Measurements from ENCODE around the gene GOLGA6A. TPM values are rescaled to one million over a fixed set of nuclear protein-coding genes. Genes with fewer than 3 reads are reported as not detected.

The GOLGA6A gene
- total and polyA plus RNA-seq, 9 of the 15 experiments (the other 6 are each of a cell fraction or from before 2014, with no cell fraction given) = not detected

DNA sequence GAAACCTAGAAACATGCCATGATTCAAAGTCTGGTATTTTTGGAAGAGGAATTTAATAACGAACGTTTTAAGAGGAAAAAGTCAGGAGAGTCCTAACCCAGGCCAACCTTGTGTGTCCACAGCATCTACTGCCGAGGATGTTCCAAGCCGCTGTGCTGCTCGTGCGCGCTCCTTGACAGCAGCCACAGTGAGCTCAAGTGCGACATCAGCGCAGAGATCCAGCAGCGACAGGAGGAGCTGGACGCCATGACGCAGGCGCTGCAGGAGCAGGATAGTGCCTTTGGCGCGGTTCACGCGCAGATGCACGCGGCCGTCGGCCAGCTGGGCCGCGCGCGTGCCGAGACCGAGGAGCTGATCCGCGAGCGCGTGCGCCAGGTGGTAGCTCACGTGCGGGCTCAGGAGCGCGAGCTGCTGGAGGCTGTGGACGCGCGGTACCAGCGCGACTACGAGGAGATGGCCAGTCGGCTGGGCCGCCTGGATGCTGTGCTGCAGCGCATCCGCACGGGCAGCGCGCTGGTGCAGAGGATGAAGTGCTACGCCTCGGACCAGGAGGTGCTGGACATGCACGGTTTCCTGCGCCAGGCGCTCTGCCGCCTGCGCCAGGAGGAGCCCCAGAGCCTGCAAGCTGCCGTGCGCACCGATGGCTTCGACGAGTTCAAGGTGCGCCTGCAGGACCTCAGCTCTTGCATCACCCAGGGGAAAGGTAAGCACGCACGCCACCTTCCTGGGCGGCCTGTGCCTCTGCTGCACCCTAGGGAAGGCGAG lies 59.5 kb downstream of the GOLGA6A start:
- peaks cover 9% of the 10 kb centered on the region; the same call in 1 of the 3 replicates for H3K79me2 ChIP-seq (ENCODE audit: control insufficient read depth, insufficient read depth, low read length)
- intact Hi-C loops (cut with micrococcal nuclease) = no loop called here
- H3K4me1 ChIP-seq (replicated peaks in 1 of 2; ENCODE audit: control insufficient read depth in 2 of 2, insufficient read depth in 2 of 2, low read length in 2 of 2) = no peaks in the 10 kb centered on the region
- CTCF ChIA-PET (ENCODE audit: low intra/inter-chr PET ratio) = no interaction called here
- H4K20me1 ChIP-seq (replicated peaks; ENCODE audit: control insufficient read depth, insufficient read depth, low read length) = no peaks in the 10 kb centered on the region; the same call in none of the 2 replicates
- BruUV-seq (replicated peaks) = no TSS peak
- H3K27ac ChIP-seq (ENCODE audit: extremely low read depth, low read depth, low read length) = no peak overlapping the region
- in situ Hi-C loops (cut with MboI) = no loop called here
- H2AFZ ChIP-seq (ENCODE audit: low read depth, low read length) = no peak overlapping the region
- no peak overlapping the region for H3K4me2 ChIP-seq (ENCODE audit: insufficient read depth, low read length)
- no peaks in the 10 kb centered on the region for H3K9me1 ChIP-seq (ENCODE audit: control insufficient read depth, insufficient read depth, low read length)
- POLR2A ChIA-PET = interaction anchor here (0.8 kb wide), 1 partner anchor 16 kb away, joined by 4 read pairs; no protein-coding TSS in a partner anchor
- H3K4me3 ChIP-seq = no peak overlapping the region
- no peak for TF ChIP-seq ZNF717 (CRISPR knock-in tag; IDR thresholded peaks at IDR 0.05)
- TF ChIP-seq, protein P1, sequence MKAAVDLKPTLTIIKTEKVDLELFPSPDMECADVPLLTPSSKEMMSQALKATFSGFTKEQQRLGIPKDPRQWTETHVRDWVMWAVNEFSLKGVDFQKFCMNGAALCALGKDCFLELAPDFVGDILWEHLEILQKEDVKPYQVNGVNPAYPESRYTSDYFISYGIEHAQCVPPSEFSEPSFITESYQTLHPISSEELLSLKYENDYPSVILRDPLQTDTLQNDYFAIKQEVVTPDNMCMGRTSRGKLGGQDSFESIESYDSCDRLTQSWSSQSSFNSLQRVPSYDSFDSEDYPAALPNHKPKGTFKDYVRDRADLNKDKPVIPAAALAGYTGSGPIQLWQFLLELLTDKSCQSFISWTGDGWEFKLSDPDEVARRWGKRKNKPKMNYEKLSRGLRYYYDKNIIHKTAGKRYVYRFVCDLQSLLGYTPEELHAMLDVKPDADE (conservative IDR thresholded peaks at IDR 0.05; ENCODE audit: control insufficient read depth, low read depth, low read length) = no peak
- no peak for TF ChIP-seq FOS (IDR thresholded peaks at IDR 0.05; ENCODE audit: extremely low read depth, insufficient read length)
- 0 out of 2 replicates have a peak, but pooled peaks have one; percentile 24 for TF ChIP-seq POLR2G (IDR thresholded peaks at IDR 0.05; ENCODE audit: low read depth, low read length)
- no peak for TF ChIP-seq SIN3A (IDR thresholded peaks at IDR 0.05; ENCODE audit: borderline replicate concordance in 2 of 2, control insufficient read depth in 1 of 2, low read depth in 2 of 2, low read length in 2 of 2)
- TF ChIP-seq, protein P2, sequence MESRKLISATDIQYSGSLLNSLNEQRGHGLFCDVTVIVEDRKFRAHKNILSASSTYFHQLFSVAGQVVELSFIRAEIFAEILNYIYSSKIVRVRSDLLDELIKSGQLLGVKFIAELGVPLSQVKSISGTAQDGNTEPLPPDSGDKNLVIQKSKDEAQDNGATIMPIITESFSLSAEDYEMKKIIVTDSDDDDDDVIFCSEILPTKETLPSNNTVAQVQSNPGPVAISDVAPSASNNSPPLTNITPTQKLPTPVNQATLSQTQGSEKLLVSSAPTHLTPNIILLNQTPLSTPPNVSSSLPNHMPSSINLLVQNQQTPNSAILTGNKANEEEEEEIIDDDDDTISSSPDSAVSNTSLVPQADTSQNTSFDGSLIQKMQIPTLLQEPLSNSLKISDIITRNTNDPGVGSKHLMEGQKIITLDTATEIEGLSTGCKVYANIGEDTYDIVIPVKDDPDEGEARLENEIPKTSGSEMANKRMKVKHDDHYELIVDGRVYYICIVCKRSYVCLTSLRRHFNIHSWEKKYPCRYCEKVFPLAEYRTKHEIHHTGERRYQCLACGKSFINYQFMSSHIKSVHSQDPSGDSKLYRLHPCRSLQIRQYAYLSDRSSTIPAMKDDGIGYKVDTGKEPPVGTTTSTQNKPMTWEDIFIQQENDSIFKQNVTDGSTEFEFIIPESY (CRISPR knock-in tag; IDR thresholded peaks at IDR 0.05) = peak; percentile 89
- no peaks in the 10 kb centered on the region for H3K9me3 ChIP-seq (replicated peaks; ENCODE audit: control insufficient read depth, insufficient read depth, low read depth, low read length)
- peaks cover 67% of the 10 kb centered on the region for H3K36me3 ChIP-seq (ENCODE audit: control insufficient read depth, insufficient read depth, low read length)
- WGBS (ENCODE audit: insufficient coverage, low coverage, missing lambda C conversion rate) = 95% methylated on average over 34 of the region's 66 CpGs
- FAIRE-seq (no peak), DNase-seq (ENCODE audit: extremely low read depth in 1 of 4, low spot score in 3 of 4) (no peak), ATAC-seq (no peak)
- H3K27me3 ChIP-seq (ENCODE audit: control insufficient read depth in 2 of 2, insufficient read depth in 2 of 2, low read length in 2 of 2) = no peaks in the 10 kb centered on the region
- no peak overlapping the region for H3K9ac ChIP-seq (ENCODE audit: insufficient read depth in 1 of 2, low read depth in 2 of 2, low read length in 2 of 2)

Small RNAs within 50 kb of the gene (small RNA-seq; reads per million reads assigned to genes)
- not detected for gene RN7SL429P

Other genes with a start within 250 kb of the GOLGA6A start
Only the 7 nearest of the 8 such genes appear.
- 0.14 and 0.61 TPM in 2 replicates for gene LOXL1, start 156.1 kb downstream of the GOLGA6A start, total RNA-seq (2014; rRNA removed)
- gene LOXL1, start 156.1 kb downstream of the GOLGA6A start, total RNA-seq (2014; rRNA removed; fragmentation: Illumina TruSeq; extraction: Trizol) = not detected in 2 replicates
- not detected in 2 replicates for gene LOXL1, start 156.1 kb downstream of the GOLGA6A start, total RNA-seq (2015; rRNA removed; fragmentation: Illumina TruSeq; extraction: Trizol)
- gene LOXL1, start 156.1 kb downstream of the GOLGA6A start, total RNA-seq (2021) = not detected in 2 replicates
- 0.16 TPM in 1 of 2 replicates, not detected in the other for gene LOXL1, start 156.1 kb downstream of the GOLGA6A start, polyA plus RNA-seq (2011; rRNA removed)
- gene LOXL1, start 156.1 kb downstream of the GOLGA6A start, polyA plus RNA-seq (2014; fragmentation: Illumina TruSeq; extraction: Trizol) = not detected in 2 replicates
- not detected for gene LOXL1, start 156.1 kb downstream of the GOLGA6A start, polyA plus RNA-seq (2014; fragmentation: Nextera tagmentation; extraction: Ambion mirVana)
- gene LOXL1, start 156.1 kb downstream of the GOLGA6A start, polyA plus RNA-seq (2014; rRNA removed) = not detected in 2 replicates
- 9.7 and 9.9 TPM in 2 replicates for gene STOML1, start 90.3 kb downstream of the GOLGA6A start, total RNA-seq (2014; rRNA removed)
- gene STOML1, start 90.3 kb downstream of the GOLGA6A start, total RNA-seq (2014; rRNA removed; fragmentation: Illumina TruSeq; extraction: Trizol) = 1.2 and 2.1 TPM in 2 replicates
- gene STOML1, start 90.3 kb downstream of the GOLGA6A start, total RNA-seq (2015; rRNA removed; fragmentation: Illumina TruSeq; extraction: Trizol) = 4.6 and 5.3 TPM in 2 replicates
- gene STOML1, start 90.3 kb downstream of the GOLGA6A start, total RNA-seq (2021) = 9.6 and 10.3 TPM in 2 replicates
- gene STOML1, start 90.3 kb downstream of the GOLGA6A start, polyA plus RNA-seq (2011; rRNA removed) = 4.9 and 7.1 TPM in 2 replicates
- gene STOML1, start 90.3 kb downstream of the GOLGA6A start, polyA plus RNA-seq (2014; fragmentation: Illumina TruSeq; extraction: Trizol) = 3.5 and 5.2 TPM in 2 replicates
- under 1 TPM; 0.25 to 0.53 TPM for gene STOML1, start 90.3 kb downstream of the GOLGA6A start, polyA plus RNA-seq (2014; fragmentation: Nextera tagmentation; extraction: Ambion mirVana)
- 6.9 and 8.9 TPM in 2 replicates for gene STOML1, start 90.3 kb downstream of the GOLGA6A start, polyA plus RNA-seq (2014; rRNA removed)
- gene PML, start 87.8 kb downstream of the GOLGA6A start, total RNA-seq (2014; rRNA removed) = 14.4 and 20.2 TPM in 2 replicates
- gene PML, start 87.8 kb downstream of the GOLGA6A start, total RNA-seq (2014; rRNA removed; fragmentation: Illumina TruSeq; extraction: Trizol) = 6.0 and 6.6 TPM in 2 replicates
- 9.7 and 10.1 TPM in 2 replicates for gene PML, start 87.8 kb downstream of the GOLGA6A start, total RNA-seq (2015; rRNA removed; fragmentation: Illumina TruSeq; extraction: Trizol)
- gene PML, start 87.8 kb downstream of the GOLGA6A start, total RNA-seq (2021) = 44.4 and 50.7 TPM in 2 replicates
- 6.6 and 11.3 TPM in 2 replicates for gene PML, start 87.8 kb downstream of the GOLGA6A start, polyA plus RNA-seq (2011; rRNA removed)
- 20.7 and 28.3 TPM in 2 replicates for gene PML, start 87.8 kb downstream of the GOLGA6A start, polyA plus RNA-seq (2014; fragmentation: Illumina TruSeq; extraction: Trizol)
- gene PML, start 87.8 kb downstream of the GOLGA6A start, polyA plus RNA-seq (2014; fragmentation: Nextera tagmentation; extraction: Ambion mirVana) = 1 to 10 TPM; 5.0 to 5.4 TPM
- gene PML, start 87.8 kb downstream of the GOLGA6A start, polyA plus RNA-seq (2014; rRNA removed) = 14.0 and 16.2 TPM in 2 replicates
- gene ISLR2, start 48.0 kb upstream of the GOLGA6A start, total RNA-seq (2014; rRNA removed) = not detected in 2 replicates
- not detected in 2 replicates for gene ISLR2, start 48.0 kb upstream of the GOLGA6A start, total RNA-seq (2014; rRNA removed; fragmentation: Illumina TruSeq; extraction: Trizol)
- gene ISLR2, start 48.0 kb upstream of the GOLGA6A start, total RNA-seq (2015; rRNA removed; fragmentation: Illumina TruSeq; extraction: Trizol) = not detected in 2 replicates
- gene ISLR2, start 48.0 kb upstream of the GOLGA6A start, total RNA-seq (2021) = not detected in 2 replicates
- gene ISLR2, start 48.0 kb upstream of the GOLGA6A start, polyA plus RNA-seq (2011; rRNA removed) = not detected in 2 replicates
- gene ISLR2, start 48.0 kb upstream of the GOLGA6A start, polyA plus RNA-seq (2014; fragmentation: Illumina TruSeq; extraction: Trizol) = not detected in 2 replicates
- not detected for gene ISLR2, start 48.0 kb upstream of the GOLGA6A start, polyA plus RNA-seq (2014; fragmentation: Nextera tagmentation; extraction: Ambion mirVana)
- gene ISLR2, start 48.0 kb upstream of the GOLGA6A start, polyA plus RNA-seq (2014; rRNA removed) = not detected in 2 replicates
- not detected in 2 replicates for gene ISLR, start 91.2 kb upstream of the GOLGA6A start, total RNA-seq (2014; rRNA removed)
- not detected in 2 replicates for gene ISLR, start 91.2 kb upstream of the GOLGA6A start, total RNA-seq (2014; rRNA removed; fragmentation: Illumina TruSeq; extraction: Trizol)
- not detected in 2 replicates for gene ISLR, start 91.2 kb upstream of the GOLGA6A start, total RNA-seq (2015; rRNA removed; fragmentation: Illumina TruSeq; extraction: Trizol)
- gene ISLR, start 91.2 kb upstream of the GOLGA6A start, total RNA-seq (2021) = not detected in 2 replicates
- not detected in 2 replicates for gene ISLR, start 91.2 kb upstream of the GOLGA6A start, polyA plus RNA-seq (2011; rRNA removed)
- not detected in 2 replicates for gene ISLR, start 91.2 kb upstream of the GOLGA6A start, polyA plus RNA-seq (2014; fragmentation: Illumina TruSeq; extraction: Trizol)
- not detected for gene ISLR, start 91.2 kb upstream of the GOLGA6A start, polyA plus RNA-seq (2014; fragmentation: Nextera tagmentation; extraction: Ambion mirVana)
- gene ISLR, start 91.2 kb upstream of the GOLGA6A start, polyA plus RNA-seq (2014; rRNA removed) = not detected in 2 replicates
- 0.33 TPM in 1 of 2 replicates, not detected in the other for gene STRA6, start 120.2 kb upstream of the GOLGA6A start, total RNA-seq (2014; rRNA removed)
- gene STRA6, start 120.2 kb upstream of the GOLGA6A start, total RNA-seq (2014; rRNA removed; fragmentation: Illumina TruSeq; extraction: Trizol) = 0.18 TPM in 1 of 2 replicates, not detected in the other
- gene STRA6, start 120.2 kb upstream of the GOLGA6A start, total RNA-seq (2015; rRNA removed; fragmentation: Illumina TruSeq; extraction: Trizol) = 0.43 and 0.60 TPM in 2 replicates
- gene STRA6, start 120.2 kb upstream of the GOLGA6A start, total RNA-seq (2021) = 0.38 and 0.47 TPM in 2 replicates
- gene STRA6, start 120.2 kb upstream of the GOLGA6A start, polyA plus RNA-seq (2011; rRNA removed) = 1.9 and 2.0 TPM in 2 replicates
- 0.28 and 0.40 TPM in 2 replicates for gene STRA6, start 120.2 kb upstream of the GOLGA6A start, polyA plus RNA-seq (2014; fragmentation: Illumina TruSeq; extraction: Trizol)
- under 1 TPM in 1 of 2 experiments, not detected in 1; 0.04 TPM for gene STRA6, start 120.2 kb upstream of the GOLGA6A start, polyA plus RNA-seq (2014; fragmentation: Nextera tagmentation; extraction: Ambion mirVana)
- gene STRA6, start 120.2 kb upstream of the GOLGA6A start, polyA plus RNA-seq (2014; rRNA removed) = 0.43 and 0.65 TPM in 2 replicates
- gene CCDC33, start 153.8 kb upstream of the GOLGA6A start, total RNA-seq (2014; rRNA removed) = not detected in 2 replicates
- not detected in 2 replicates for gene CCDC33, start 153.8 kb upstream of the GOLGA6A start, total RNA-seq (2014; rRNA removed; fragmentation: Illumina TruSeq; extraction: Trizol)
- gene CCDC33, start 153.8 kb upstream of the GOLGA6A start, total RNA-seq (2015; rRNA removed; fragmentation: Illumina TruSeq; extraction: Trizol) = not detected in 2 replicates
- gene CCDC33, start 153.8 kb upstream of the GOLGA6A start, total RNA-seq (2021) = 0.13 TPM in 1 of 2 replicates, not detected in the other
- 0.91 and 1.1 TPM in 2 replicates for gene CCDC33, start 153.8 kb upstream of the GOLGA6A start, polyA plus RNA-seq (2011; rRNA removed)
- not detected in 2 replicates for gene CCDC33, start 153.8 kb upstream of the GOLGA6A start, polyA plus RNA-seq (2014; fragmentation: Illumina TruSeq; extraction: Trizol)
- under 1 TPM; 0.15 to 0.20 TPM for gene CCDC33, start 153.8 kb upstream of the GOLGA6A start, polyA plus RNA-seq (2014; fragmentation: Nextera tagmentation; extraction: Ambion mirVana)
- gene CCDC33, start 153.8 kb upstream of the GOLGA6A start, polyA plus RNA-seq (2014; rRNA removed) = 0.08 TPM in 1 of 2 replicates, not detected in the other

All from K562 (cell line).